GM12891 (cell line): ENCODE measurements around the gene AGTPBP1.

Experiments used
- PAX5 ChIP-seq: IDR thresholded peaks from 2 replicates; pipeline ENCODE4 v1.6.1; 2011; ENCODE audit warnings: low read length, moderate library complexity, mild to moderate bottlenecking; ENCODE audit not compliant: insufficient read depth, severe bottlenecking
- POLR2A ChIP-seq: IDR thresholded peaks from 2 replicates; pipeline ENCODE4 v1.6.1; 2011; ENCODE audit warnings: low read depth, low read length, control low read depth
- POLR2AphosphoS5 ChIP-seq: IDR thresholded peaks from 2 replicates; pipeline ENCODE4 v1.6.1; 2011; ENCODE audit warnings: low read depth, low read length, control low read depth
- POU2F2 ChIP-seq: IDR thresholded peaks from 2 replicates; pipeline ENCODE4 v1.6.1; 2011; ENCODE audit warnings: low read depth, mild to moderate bottlenecking, control low read depth, low read length, moderate library complexity
- SPI1 ChIP-seq: IDR thresholded peaks from 2 replicates; pipeline ENCODE4 v1.6.1; 2011; ENCODE audit warnings: low read depth, low read length, control low read depth
- TAF1 ChIP-seq: IDR thresholded peaks from 2 replicates; pipeline ENCODE4 v1.6.1; 2011; ENCODE audit warnings: low read depth, low read length, control low read depth

DNA sequence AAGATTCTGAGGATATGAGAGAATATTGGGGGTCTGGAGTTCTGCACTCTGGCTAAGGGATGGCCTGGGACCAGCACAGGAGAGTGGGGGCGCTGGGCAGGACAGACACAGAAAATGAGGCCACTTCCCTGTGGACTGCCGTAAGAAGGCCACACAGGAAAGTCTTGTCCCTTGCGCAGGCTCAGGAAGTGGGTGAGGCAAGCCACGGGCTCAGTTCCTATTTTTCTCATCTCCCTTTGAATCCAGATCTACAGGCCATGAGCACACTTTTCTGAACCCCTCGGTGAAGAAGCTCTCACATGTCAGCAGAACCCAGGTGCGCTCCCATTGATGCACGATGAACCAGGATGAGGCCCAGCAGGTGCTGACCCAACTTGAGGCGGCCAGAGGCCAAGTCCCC lies 207.4 kb downstream of the AGTPBP1 start:
- TF ChIP-seq TAF1 (no peak), SPI1 (no peak), POLR2AphosphoS5 (no peak), POLR2A (no peak), PAX5 (no peak), POU2F2 (no peak)
